NCI-H2196 (cell line): ENCODE results near the gene CACNA2D3.
"Not testable (repeated sequence)": the region's sequence is repeated elsewhere in the genome, so short reads cannot be mapped to it uniquely, and the experiment has no call there.

ENCODE experiments used
- DNase-seq: peaks from one replicate; lab custom pipeline; 2025; ENCODE audit not compliant: unreplicated experiment; lab: John Stamatoyannopoulos, UW

The CACNA2D3 gene

GRCh38 chr3:54608041-54608440, 485.7 kb downstream of the CACNA2D3 start:
- DNase-seq = no peak

DNA sequence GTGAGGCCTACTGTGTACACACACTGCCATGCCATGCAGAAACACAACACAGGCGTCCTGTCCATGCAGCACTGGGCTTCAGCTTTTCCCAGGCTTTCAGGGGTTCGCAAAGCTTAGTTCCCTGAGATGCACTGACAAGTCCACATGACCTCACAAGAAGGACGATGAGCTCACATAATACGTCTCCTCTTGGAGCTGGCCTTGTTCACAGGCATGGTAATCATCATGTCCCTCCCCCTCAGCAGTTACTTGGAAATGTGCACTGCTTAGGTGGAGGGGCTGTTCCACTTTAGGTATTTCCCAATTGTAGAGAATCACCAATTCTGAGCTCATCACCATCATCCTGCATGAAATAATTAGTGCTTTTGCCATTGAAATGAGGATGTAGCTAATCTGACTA, 496.7 kb downstream of the CACNA2D3 start:
- DNase-seq = no peak

DNA sequence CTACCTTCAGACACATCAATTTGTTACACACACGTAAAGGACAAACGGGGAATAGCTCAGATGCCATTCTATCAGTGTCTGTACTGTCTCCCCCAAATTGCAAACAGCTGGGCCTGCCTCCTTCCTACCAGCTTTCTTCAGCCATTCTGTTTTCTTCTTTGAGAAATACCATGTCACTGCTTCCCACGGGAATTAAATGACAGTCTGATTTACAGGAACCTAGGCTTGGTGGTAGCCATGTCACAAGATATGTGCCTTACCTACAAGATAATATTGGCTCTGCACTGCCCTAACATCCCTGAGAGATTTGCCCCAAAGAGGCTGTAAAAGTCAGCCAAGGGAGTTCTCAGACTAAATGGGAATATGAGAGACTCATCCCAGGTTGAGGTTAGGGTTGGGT, 497.2 kb downstream of the CACNA2D3 start:
- no peak for DNase-seq

DNA sequence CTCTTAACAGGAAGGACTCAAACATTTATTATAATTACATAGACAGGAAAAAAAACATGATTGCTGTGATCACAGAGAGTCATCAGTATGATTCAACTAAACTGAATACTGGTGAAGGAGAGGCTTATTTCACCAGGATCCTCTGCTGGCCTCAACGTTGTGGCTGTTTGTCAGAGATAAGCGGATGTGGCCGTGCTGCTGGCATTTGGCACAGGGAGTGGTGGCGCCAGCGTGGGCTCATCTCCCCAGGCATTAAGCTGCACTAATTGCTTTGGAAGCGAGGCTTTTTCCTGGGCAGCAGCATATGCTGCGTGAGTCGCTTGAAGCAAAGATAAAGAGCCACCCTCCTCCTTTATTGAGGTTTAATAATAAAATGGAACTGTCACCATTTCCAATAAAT, 498.8 kb downstream of the CACNA2D3 start:
- no peak for DNase-seq

GRCh38 chr3:54622678-54623077, 500.3 kb downstream of the CACNA2D3 start:
- DNase-seq = no peak

GRCh38 chr3:54625805-54626787, 503.7 kb downstream of the CACNA2D3 start:
- no peak for DNase-seq

GRCh38 chr3:54628888-54629441, 506.6 kb downstream of the CACNA2D3 start:
- DNase-seq = no peak

DNA sequence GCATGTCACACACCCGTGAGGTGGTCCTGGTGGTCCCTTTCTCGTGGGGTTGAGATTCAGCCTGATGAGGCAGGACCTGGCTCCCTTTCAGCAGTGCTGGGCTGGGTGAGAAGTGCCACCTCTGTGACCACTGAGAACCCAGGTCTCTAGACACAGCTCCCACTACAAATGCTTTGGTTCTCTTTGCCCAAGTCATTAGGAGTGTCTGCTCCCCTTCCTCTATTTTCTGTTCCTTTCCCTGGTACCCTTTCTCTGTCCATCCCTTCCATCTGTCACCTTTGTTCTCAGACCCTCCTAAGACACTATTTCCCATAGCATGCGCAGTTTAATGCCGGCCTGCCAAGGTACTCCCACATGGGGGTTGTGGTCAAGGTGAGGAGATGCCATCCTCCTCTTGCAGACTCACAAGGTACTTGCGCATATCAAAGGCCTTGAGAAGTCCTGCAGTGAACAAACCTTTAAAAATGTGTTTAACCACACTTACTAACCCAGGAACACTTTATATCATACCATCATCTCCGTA, 507.8 kb downstream of the CACNA2D3 start:
- no peak for DNase-seq

DNA sequence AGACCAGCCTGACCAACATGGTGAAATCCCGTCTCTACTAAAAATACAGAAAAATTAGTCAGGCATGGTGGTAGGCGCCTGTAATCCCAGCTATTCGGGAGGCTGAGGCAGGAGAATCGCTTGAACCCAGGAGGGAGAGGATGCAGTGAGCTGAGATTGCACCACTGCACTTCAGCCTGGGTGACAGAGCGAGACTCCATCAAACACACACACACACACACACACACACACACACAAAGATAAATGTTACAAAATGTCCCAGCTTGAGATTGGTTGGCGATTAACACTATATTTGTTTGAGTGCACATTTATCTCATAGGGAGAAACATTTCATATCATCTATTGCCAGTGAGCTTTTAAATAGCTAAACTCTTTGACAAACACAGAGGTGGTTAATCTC, 508.6 kb downstream of the CACNA2D3 start:
- not testable (repeated sequence) for DNase-seq

DNA sequence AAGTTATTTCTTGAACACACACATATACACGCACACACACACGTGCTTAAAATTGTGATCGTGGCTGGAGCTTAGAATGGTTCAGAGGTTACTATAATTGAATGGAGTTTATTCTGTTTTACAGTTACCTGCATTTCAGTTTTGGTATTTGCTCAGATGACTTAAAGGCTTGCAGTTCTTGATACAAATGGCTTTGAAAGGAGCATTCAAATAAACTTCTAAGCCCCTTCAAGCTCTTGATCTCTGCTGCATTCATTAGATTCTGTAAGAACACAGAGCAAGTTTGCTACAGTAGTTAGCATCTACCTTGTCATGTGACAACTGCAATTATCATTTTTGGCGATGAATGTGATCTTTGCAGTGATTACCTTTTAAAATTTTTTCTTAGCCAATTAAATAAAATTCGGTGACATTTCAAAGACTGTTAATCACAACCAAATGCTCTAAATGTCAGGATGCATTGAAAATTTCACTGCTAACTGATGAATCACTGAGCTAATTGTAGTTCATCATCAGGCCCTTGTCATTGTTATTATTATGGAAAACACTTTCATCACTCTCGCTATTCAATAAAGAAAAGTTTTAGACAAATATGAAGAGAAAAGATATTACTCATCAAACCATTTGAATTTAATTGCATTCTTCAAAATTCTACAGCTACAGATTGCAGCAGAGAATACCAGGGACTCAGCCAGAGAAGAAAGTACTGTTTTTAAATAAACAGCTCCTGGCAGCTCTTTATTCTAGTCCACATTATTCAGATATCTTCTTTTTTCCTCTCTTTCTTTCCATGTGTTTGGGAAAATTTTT, 509.4 kb downstream of the CACNA2D3 start:
- no peak for DNase-seq

DNA sequence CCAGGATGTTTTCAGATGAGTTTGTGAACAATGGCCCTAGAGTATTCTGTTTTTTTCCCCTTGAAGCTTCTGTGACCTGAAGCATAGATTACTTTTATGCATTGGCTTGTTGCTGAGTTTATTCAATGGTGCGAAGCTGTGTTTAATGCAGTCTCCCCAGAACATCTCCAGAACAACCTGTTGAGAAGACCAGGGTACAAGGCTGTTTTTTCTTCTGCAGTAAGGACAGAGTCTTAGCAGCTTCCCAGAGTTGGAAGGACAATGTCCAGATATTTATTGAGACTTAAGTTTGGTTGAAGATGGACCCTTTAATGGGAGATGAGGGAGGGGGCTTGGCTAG, 509.9 kb downstream of the CACNA2D3 start:
- DNase-seq = no peak

GRCh38 chr3:54632834-54633233, 510.5 kb downstream of the CACNA2D3 start:
- no peak for DNase-seq

DNA sequence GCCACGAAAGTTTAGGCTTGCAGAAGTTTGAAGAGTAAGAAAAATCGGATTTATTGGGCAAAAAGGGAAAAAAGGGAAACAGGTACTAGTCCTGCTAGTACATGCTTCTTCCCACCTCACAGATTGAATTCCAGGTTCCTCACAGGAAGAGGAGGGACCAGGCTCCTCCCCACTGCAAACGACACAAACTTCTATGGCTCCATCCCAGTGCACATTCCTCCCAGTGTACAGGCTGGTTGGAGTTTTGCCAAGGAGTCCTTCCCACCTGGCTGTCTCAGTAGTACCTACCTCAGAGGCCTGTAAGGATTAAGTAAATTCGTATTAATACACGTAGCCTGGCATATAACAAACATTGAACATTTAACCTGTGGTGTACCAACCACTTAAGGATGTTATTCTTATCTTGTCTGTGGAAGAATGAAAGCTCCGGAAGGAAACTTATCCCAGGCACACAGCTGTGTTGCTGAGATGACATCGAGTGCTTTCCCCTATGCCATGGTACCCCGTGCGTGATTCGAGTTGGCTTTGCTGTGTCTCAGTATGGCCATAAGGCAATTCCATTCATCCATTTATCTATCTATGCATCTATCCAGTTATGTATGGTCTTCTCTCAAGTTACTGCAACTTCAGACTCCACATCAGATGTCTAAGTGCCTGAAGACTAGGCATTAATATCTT, 511.2 kb downstream of the CACNA2D3 start:
- no peak for DNase-seq

DNA sequence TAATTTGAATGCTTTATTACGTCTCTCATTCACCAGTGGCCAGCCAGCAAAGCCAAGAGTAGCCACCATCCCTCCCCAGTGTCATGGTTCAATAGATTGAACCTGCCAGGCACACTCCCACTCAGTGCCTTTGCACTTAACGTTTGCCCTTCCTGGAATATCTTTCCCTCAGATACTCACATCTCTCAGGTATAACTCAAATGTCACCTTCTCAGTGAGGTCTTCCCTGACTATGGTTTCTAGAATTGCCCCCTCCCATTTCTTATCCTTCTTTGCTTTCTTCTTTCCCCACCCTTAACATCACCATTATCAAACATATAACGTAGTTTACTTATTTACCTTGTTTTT, 511.7 kb downstream of the CACNA2D3 start:
- DNase-seq = no peak

DNA sequence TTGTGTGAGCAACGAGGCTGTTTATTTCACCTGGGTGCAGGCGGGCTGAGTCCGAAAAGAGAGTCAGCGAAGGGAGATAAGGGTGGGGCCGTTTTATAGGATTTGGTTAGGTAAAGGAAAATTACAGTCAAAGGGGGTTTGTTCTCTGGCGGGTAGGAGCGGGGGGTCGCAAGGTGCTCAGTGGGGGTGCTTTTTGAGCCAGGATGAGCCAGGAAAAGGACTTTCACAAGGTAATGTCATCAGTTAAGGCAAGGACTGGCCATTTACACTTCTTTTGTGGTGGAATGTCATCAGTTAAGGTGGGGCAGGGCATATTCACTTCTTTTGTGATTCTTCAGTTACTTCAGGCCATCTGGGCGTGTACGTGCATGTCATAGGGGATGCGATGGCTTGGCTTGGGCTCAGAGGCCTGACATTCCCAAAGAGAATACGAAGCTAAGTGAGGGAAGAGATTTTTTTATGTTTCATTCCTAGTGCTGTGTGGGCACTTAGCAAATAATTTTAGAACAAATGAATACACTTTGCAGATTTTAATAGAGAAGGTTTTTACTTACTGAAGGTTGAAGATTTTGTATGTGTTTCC, 517.5 kb downstream of the CACNA2D3 start:
- not testable (repeated sequence) for DNase-seq

DNA sequence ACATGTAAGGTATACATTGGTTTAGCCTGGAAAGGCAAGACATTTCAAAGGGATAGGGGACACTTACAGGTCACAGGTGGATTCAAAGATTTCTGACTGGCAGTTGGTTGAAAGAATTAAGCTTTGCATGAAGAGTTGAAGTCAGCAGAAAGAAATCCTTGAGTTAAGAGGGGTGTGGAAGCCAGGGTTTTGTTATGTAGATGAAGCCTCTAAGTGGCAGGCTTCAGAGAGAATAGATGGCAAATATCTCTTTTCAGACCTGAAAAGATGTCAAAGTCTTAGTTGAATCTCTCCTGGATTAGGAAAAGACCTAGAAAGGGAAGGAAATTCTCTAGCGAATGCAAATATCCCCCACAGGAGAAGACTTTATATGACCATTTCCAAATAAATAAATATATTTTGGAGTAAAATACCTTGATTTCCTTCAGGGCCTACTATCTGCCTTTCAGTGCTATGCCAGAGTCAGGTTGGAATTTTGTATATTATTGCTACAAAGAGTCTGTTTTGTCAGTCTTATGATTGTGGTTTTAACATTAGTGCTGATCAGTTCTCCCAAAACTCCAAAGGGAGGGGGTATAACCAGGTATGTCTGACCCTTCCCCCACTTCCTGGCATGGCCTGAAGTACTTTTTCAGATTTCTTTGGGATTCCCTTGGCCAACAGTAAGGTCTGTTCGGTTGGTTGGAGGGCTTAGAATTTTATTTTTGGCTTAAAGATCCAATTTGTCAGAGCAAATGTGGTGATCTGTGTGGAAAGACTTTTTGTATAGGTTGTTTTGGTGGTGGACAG, 519.1 kb downstream of the CACNA2D3 start:
- DNase-seq = no peak

DNA sequence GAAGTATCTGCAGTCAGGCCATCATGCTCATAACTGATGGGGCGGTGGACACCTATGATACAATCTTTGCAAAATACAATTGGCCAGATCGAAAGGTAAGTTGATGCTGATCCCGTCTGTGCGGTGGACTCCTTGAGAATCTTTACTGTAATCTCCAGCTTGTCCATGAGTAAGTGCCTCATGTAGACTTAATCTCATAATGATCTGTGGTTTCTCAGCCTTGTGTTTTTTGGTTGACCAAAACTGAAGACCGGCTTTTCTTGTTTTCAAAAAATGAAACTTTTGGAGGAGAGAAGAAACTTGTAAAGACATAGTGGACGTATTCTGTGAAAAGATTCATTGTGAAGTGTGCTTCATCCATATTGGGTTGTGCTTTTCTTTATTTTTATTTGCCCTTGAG, 519.8 kb downstream of the CACNA2D3 start:
- DNase-seq = no peak

- DNase-seq = no peak
Measured at GRCh38 chr3:54647721-54648120, 525.4 kb downstream of the CACNA2D3 start.

DNA sequence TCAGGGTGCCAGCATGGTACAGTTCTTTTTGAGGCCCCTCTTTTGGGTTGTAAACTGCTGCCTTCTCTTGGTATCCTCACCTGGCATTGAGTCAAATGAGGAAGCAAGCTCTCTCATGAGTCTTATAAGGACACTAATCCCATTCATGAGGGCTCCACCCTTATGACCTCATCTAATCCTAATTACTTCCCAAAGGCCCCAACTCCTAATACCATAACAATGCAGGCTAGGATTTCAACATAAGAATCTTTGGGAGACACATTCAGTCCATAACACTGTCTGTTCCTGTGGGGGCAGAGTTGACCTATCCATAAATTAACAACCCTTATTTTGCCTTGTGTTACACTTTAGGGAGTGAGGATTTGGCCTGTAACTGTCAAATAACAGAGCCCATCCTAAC, 527.2 kb downstream of the CACNA2D3 start:
- DNase-seq = no peak
